ENCODE results near the gene DCHS1. TPM values are rescaled to one million over a fixed set of nuclear protein-coding genes. Genes with fewer than 3 reads are reported as not detected.

Gene DCHS1
- total and polyA plus RNA-seq, 2 donors (not counting 1 experiment from before 2014, with no cell fraction given) = 0.92 to 23.9 TPM

DNA sequence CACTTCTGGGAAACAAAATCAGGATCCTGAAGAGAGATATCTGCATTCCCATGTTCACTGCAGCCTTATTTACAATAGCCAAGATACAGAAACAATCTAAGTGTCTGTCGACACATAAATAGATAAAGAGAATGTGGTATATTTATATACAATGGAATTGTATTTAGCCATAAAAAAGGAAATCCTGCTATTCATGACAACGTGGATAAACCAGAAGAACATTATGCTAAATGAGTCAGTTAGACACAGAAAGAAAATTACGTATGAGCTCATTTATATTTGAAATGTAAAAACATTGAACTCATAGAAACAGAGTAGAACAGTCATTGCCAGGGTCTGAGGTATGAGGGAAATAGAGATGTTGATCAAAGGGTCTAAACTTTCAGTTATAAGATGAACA is 21.4 kb upstream of the DCHS1 start:
- no peak overlapping the region for H3K27ac ChIP-seq (ENCODE audit: insufficient read depth, low read length)
- H3K36me3 ChIP-seq (ENCODE audit: control insufficient read depth, insufficient read depth, low read length) = no peaks in the 10 kb centered on the region
- no peak for DNase-seq (ENCODE audit: low read depth in 2 of 2)
- no peak overlapping the region for H3K9ac ChIP-seq (ENCODE audit: insufficient read depth, low read length)
- H3K79me2 ChIP-seq (ENCODE audit: control insufficient read depth, insufficient read depth, low read length) = peaks cover 15% of the 10 kb centered on the region
- H4K20me1 ChIP-seq (ENCODE audit: control insufficient read depth, extremely low read depth, insufficient read depth, low read length) = no peaks in the 10 kb centered on the region
- H3K4me2 ChIP-seq (ENCODE audit: extremely low read depth, insufficient read depth, low read length) = no peak overlapping the region
- no peak overlapping the region for H3K4me3 ChIP-seq (replicated peaks in 1 of 4; ENCODE audit: control extremely low read depth in 1 of 4, insufficient read depth in 1 of 4, low read depth in 3 of 4, low read length in 4 of 4)
- TF ChIP-seq CTCF (conservative IDR thresholded peaks at IDR 0.05 in 1 of 2, IDR thresholded peaks at IDR 0.05 in 1 of 2; ENCODE audit: low read depth in 1 of 2, low read length in 2 of 2) (no peak), EZH2 (IDR thresholded peaks at IDR 0.05; ENCODE audit: low read length, missing control alignments) (no peak)
- no peak overlapping the region for H2AFZ ChIP-seq (ENCODE audit: low read length)
- H3K9me3 ChIP-seq (ENCODE audit: control insufficient read depth, insufficient read depth, low read depth, low read length) = no peaks in the 10 kb centered on the region
- no peaks in the 10 kb centered on the region for H3K4me1 ChIP-seq (ENCODE audit: control insufficient read depth, extremely low read depth, insufficient read depth, low read length)
- H3K27me3 ChIP-seq (ENCODE audit: control insufficient read depth, insufficient read depth, low read length) = no peaks in the 10 kb centered on the region

- Histone ChIP-seq H3K79me2 (ENCODE audit: control insufficient read depth, insufficient read depth, low read length) (no peaks in the 10 kb centered on the region), H3K27ac (ENCODE audit: insufficient read depth, low read length) (no peak overlapping the region), H3K4me1 (ENCODE audit: control insufficient read depth, extremely low read depth, insufficient read depth, low read length) (no peaks in the 10 kb centered on the region), H3K4me3 (replicated peaks in 1 of 4; ENCODE audit: control extremely low read depth in 1 of 4, insufficient read depth in 1 of 4, low read depth in 3 of 4, low read length in 4 of 4) (no peak overlapping the region), H3K36me3 (ENCODE audit: control insufficient read depth, insufficient read depth, low read length) (no peaks in the 10 kb centered on the region), H2AFZ (ENCODE audit: low read length) (no peak overlapping the region), H4K20me1 (ENCODE audit: control insufficient read depth, extremely low read depth, insufficient read depth, low read length) (no peaks in the 10 kb centered on the region), H3K9me3 (ENCODE audit: control insufficient read depth, insufficient read depth, low read depth, low read length) (no peaks in the 10 kb centered on the region), H3K9ac (ENCODE audit: insufficient read depth, low read length) (no peak overlapping the region), H3K4me2 (ENCODE audit: extremely low read depth, insufficient read depth, low read length) (no peak overlapping the region), H3K27me3 (ENCODE audit: control insufficient read depth, insufficient read depth, low read length) (no peaks in the 10 kb centered on the region)
- TF ChIP-seq CTCF (conservative IDR thresholded peaks at IDR 0.05 in 1 of 2, IDR thresholded peaks at IDR 0.05 in 1 of 2; ENCODE audit: low read depth in 1 of 2, low read length in 2 of 2) (no peak), EZH2 (IDR thresholded peaks at IDR 0.05; ENCODE audit: low read length, missing control alignments) (no peak)
- DNase-seq (ENCODE audit: low read depth in 2 of 2) = no peak
These were observed 19.3 kb upstream of the DCHS1 start for GRCh38 chr11:6674862-6675261.

DNA sequence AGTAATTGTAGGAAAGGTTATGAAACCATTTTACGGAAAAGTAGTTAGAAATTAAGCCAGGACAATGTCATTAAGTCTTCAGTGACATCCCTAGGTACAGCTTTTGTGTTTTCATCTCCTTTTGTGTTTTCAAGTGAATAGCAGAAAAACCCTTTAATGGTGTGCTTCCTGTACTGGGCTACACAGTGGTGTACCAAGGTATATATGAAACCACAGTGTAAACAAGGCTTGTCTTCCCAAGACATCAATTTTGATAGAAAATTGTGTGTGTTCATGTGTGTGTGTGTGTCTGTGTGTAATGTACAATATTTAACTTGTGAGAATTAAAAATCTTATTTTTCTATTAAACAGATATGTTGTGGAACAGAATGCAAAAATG is 18.6 kb upstream of the DCHS1 start:
- Histone ChIP-seq H4K20me1 (ENCODE audit: control insufficient read depth, extremely low read depth, insufficient read depth, low read length) (no peaks in the 10 kb centered on the region), H3K9me3 (ENCODE audit: control insufficient read depth, insufficient read depth, low read depth, low read length) (no peaks in the 10 kb centered on the region), H3K4me3 (replicated peaks in 1 of 4; ENCODE audit: control extremely low read depth in 1 of 4, insufficient read depth in 1 of 4, low read depth in 3 of 4, low read length in 4 of 4) (no peak overlapping the region), H3K27me3 (ENCODE audit: control insufficient read depth, insufficient read depth, low read length) (no peaks in the 10 kb centered on the region), H2AFZ (ENCODE audit: low read length) (no peak overlapping the region), H3K79me2 (ENCODE audit: control insufficient read depth, insufficient read depth, low read length) (no peaks in the 10 kb centered on the region), H3K4me1 (ENCODE audit: control insufficient read depth, extremely low read depth, insufficient read depth, low read length) (no peaks in the 10 kb centered on the region), H3K9ac (ENCODE audit: insufficient read depth, low read length) (no peak overlapping the region), H3K27ac (ENCODE audit: insufficient read depth, low read length) (no peak overlapping the region), H3K4me2 (ENCODE audit: extremely low read depth, insufficient read depth, low read length) (no peak overlapping the region), H3K36me3 (ENCODE audit: control insufficient read depth, insufficient read depth, low read length) (no peaks in the 10 kb centered on the region)
- TF ChIP-seq CTCF (conservative IDR thresholded peaks at IDR 0.05 in 1 of 2, IDR thresholded peaks at IDR 0.05 in 1 of 2; ENCODE audit: low read depth in 1 of 2, low read length in 2 of 2) (no peak), EZH2 (IDR thresholded peaks at IDR 0.05; ENCODE audit: low read length, missing control alignments) (no peak)
- no peak for DNase-seq (ENCODE audit: low read depth in 2 of 2)
